Measurements from ENCODE around the gene MAPK12.

MAPK12 gene

GRCh38 chr22:50299785-50300619 lies 38.5 kb upstream of the MAPK12 start:
- DNase-seq (ENCODE audit: low read depth) = no peak

DNA sequence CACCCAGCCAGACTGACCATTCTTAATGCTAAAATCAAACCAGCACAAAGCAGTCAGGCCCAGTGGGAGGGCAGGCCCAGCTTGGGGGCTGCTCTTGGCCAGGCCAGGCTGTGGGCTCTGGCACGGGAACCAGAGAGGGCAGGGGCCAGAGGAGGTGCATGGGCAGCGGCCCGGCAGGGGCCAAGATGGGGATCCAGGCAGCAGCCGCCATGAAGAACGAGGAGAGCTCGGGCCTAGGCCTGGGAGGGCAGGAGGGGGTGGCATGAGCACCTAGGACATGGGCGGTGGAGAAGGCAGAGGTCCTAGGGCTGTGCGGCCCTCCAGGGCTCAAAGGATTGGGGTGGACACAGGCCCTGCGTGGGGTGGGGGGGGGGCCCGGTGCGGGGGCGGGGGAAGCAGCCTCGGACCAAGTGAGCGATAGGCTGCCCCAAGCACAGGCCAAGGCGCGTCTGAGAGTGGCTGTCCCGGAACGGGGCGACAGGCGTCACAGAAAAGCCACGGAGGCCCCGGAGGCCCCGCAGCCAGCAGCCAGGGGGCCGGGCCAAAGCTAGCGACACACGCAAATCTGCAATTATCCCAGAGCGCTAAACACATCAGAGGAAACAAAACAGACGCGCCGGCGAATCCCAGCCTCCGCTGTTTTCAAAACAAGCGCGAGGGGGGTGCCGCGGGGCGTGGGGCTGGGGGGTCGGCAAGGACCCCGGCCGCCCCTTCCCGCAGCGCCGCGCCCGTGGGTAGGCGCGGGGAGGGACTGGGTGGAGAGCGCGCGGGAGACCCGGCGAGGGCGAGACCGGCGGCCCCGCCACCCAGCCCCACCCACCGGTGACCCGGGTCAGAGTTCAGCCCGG lies 37.7 kb upstream of the MAPK12 start:
- DNase-seq (ENCODE audit: low read depth) = no peak

DNA sequence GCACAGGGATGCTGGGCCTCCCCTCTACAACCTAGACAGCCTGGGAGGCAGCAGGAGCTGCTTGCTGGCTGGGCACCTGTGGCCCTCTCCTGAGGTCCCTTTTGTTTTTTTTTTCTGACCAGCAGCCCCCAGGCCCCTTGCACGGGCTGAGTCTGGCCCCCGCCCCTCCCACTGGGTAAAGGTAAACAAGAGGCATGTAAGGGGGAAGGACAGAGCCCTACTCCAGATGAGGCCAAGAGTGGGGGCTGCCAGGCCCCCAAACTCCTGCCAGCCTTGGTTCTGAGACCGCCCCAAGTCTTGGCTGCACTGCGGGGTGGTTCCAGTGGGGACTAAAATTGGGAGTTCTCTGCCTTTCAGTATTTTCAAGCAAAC lies 36.8 kb upstream of the MAPK12 start:
- DNase-seq (ENCODE audit: low read depth) = no peak

DNA sequence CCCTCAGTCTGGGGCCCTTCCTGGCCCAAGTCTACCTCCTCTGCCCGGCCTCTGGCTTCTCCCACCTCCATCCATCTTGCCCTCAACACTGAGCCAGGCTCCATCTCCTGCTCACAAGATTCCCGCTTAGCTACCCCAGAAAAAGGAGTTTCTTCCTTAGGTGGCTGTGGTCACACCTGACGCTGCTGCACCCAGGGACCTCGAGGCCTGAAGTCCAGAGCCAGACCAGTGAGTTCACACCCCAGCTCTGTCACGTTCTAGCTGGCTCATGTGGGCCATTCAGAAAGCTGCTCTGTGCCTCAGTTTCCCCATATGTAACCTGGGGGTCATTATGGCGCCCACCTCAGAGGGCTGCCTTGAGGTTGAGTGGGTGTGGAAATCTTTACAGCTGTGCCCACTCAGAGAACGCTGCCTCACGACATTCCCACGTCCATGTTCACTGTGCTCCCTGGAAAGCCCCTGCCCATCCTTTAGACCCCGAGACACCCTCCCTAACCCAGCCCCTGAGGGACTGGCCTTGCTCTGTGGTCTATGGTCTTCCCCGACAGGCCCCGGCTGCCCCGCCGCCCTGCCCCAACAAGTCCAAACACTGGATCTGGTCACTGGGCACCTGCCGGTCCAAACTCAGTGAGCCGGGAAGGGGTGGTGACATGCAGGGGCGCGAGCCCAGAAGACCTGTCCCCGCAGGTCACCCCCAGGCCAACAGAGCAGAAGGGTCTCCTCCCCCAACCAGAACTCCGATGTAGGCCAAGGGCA lies 36.2 kb upstream of the MAPK12 start:
- no peak for DNase-seq (ENCODE audit: low read depth)

- no peak for DNase-seq (ENCODE audit: low read depth)
Measured at GRCh38 chr22:50296658-50297490, 35.4 kb upstream of the MAPK12 start.

GRCh38 chr22:50294319-50294656 lies 32.8 kb upstream of the MAPK12 start:
- no peak for DNase-seq (ENCODE audit: low read depth)

DNA sequence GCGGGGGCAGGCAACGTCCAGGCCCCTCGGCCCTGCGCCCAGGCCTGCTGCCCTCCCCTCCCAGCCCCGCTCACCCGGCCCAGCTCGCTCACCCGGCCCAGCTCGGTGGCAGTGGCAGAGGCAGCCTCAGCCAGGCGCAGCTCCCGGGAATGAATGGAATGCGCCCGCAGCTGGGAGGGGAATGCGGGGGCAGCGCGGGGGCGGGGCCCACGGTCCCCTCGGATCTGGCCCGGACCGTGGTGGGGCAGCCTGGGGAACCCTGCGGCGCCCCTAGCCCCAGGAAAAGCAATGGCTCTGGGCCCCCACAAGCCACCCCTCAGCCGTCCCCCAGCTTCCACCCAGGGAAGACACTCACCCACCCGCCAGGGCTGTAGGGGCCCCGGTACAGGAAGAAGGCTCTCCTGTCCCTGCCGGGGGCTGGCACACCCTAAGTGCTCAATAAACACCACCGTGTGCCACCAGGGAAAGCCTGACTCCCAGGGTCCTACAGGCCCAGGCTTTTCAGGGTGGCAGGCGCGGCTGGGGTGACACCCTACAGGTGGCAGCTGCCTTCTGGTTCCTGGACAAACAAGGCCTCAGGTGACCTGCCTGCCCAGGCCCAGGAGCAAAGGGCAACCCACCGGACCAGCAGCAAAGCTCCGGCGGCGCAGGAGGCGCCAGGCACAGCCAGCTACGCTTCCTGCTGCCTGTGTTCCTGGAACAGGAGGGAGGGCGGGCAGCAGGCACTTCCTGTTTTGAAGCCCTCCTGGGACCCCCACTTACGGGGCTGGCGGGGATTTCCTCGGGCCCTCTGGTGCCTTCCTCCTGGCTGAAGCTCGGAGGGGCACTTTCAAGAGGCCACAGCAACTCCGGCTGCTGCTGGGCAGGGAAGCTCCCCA lies 32.2 kb upstream of the MAPK12 start:
- DNase-seq (ENCODE audit: low read depth) = no peak

GRCh38 chr22:50292643-50293440 lies 31.4 kb upstream of the MAPK12 start:
- no peak for DNase-seq (ENCODE audit: low read depth)

- no peak for DNase-seq (ENCODE audit: low read depth)
Measured at GRCh38 chr22:50289942-50290630, 28.6 kb upstream of the MAPK12 start.

DNA sequence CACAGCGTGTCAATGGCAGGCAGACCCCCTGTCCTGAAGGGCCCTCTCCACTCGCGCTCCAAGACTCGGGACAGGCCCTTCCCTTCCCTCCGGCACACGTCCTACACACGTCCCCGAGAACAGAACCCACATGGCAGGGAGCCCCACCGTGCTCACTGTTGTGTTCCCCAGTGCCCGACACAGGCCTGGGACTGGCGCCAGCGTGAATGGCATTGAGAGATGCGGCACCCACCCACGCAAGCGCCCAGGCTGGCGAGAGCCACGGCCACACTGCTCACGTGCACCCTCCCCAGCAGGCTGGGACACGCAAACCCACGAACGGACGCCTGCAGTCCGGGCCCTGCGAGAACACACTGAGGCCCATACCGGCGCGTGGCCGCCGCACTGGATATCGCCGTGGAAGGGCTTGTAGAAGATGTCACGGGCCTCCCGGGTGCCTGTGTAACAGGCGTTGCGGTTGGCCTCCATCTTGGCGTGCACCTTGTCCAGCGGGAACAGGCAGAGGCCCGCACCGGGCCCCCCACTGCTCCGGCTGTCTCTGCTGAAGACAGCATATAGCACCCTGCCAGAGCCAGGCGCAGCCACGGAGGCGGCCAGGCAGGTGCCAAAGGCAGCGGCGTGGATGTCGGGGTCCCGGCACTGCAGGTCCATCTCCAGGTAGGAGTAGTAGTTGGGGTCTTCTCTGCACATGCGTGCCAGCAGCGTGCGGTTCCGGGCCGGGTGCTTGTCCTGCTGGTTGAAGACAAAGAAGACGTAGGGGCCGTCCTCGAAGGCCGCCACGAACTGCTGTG lies 27.9 kb upstream of the MAPK12 start:
- no peak for DNase-seq (ENCODE audit: low read depth)

GRCh38 chr22:50287731-50288130 lies 26.2 kb upstream of the MAPK12 start:
- no peak for DNase-seq (ENCODE audit: low read depth)

- no peak for DNase-seq (ENCODE audit: low read depth)
Measured at GRCh38 chr22:50286701-50287318, 25.3 kb upstream of the MAPK12 start.

DNA sequence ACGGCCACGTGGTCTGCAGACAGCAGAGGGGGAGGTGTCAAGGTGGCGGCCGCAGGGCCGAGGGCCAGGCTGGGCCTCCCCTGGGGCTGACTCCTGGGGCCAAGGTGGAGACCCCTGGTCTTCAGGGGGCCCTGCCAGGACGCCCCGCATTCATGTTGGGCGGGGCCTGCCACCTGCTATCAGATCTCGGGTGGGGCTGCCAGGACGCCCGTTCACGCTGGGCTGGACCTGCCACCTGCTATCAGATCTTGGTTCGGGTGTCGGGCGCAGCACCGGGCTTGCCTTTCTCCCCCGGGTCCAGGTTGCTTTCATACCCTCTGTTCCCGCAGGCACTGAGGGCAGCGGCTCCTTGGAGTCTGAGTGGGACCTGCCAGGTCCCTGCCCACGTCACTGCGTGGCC lies 24.8 kb upstream of the MAPK12 start:
- DNase-seq (ENCODE audit: low read depth) = no peak

- no peak for DNase-seq (ENCODE audit: low read depth)
Measured at GRCh38 chr22:50285568-50286229, 24.2 kb upstream of the MAPK12 start.

DNA sequence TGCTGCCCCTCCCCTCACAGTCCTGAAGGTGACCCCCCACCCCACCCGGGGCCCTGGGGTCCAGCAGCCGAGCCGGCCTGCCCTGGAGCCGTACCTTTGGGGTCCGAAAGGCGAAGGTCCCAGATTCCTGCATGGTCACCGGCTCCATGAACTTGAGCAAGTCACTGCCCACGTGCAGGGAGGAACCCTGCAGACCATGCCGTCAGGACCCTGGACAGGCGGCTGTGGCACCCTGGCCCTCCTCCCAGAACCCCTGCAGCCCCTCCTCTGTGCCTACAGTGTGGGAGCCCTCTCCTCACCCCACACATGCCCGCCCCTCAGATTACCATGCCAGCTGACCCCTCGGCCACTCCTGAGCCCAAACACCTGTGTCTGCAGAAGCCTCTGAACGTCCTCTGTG lies 23.0 kb upstream of the MAPK12 start:
- no peak for DNase-seq (ENCODE audit: low read depth)

DNA sequence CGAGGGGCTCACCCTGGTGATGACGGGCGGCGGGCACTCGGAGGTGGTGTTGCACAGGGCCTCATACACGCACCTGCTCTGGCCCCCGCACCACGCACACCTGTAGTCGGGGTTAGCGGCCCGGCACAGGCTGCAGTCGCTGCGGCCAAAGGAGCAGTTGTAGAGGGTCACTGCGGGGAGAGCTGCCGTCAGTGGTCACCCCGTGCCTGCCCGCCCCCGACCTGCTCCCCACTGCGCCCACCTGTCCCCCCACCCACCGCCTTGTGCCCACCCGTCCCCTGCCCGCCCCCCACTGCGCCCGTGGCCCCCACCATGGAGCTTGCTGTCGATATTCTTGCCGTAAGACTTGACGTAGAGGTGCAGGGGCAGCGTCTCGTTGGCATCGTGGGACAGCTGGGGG lies 22.3 kb upstream of the MAPK12 start:
- DNase-seq (ENCODE audit: low read depth) = no peak

DNA sequence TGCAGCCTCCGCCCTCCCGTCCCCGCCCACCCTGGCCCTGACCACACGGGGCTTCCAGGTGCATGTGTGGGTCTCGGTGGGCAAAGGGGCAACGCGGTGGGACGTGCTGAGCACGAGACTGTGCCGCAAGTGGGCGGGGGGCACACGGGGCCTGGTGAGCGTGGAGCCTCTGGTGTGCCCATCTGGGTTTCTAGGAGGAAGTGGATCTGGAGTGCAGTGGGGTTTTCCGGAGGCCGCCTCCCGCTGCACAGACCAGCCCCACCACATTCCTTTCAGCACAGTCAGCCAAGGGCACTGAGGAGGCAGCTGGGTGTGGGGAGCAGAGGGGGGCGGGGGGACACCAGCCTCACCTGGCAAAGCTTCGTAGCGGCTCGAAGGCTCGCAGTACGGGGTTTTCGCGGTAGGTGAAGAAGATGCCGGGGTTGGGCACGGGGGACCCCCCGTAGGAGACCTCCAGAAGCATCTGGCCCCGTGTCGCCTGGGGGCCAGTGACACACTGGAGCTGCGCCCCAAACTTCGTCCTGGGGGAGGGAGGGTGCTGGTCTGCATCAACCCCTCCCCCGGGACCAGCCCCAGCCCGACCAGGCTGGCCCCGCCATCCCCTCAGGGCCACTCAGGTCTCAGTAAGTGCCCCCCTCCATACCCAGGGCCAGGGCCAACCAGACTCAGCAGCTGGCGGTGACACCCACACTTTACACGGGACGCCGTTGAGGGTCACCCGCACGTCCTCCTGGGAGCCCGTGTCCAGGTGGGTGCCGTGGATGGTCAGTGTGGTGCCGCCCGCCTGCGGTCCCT lies 21.1 kb upstream of the MAPK12 start:
- no peak for DNase-seq (ENCODE audit: low read depth)
